GM12878 (cell line): ENCODE data around the gene CDC42BPA. TPM values are rescaled to one million over a fixed set of nuclear protein-coding genes. Genes with fewer than 3 reads are reported as not detected.

Experiments used
- CEBPZ ChIP-seq: fragments of 150-350 bp; IDR thresholded peaks from 2 replicates; pipeline ENCODE4 v1.6.1; 2016; ENCODE audit warnings: low read depth, low read length
- IKZF2 ChIP-seq, 2 experiments: fragments of 450-650 bp; IDR thresholded peaks; 2 replicates each; pipeline ENCODE4 v1.6.1; 2017; ENCODE audit warnings: mild to moderate bottlenecking in 2 of 2, moderate library complexity in 2 of 2
- MLLT1 ChIP-seq: fragments of 450-650 bp; IDR thresholded peaks from 2 replicates; pipeline ENCODE4 v1.6.1; 2016; ENCODE audit warnings: mild to moderate bottlenecking
- RELB ChIP-seq: fragments of 450-650 bp; IDR thresholded peaks from 2 replicates; pipeline ENCODE4 v1.6.1; 2017; ENCODE audit warnings: low read depth, mild to moderate bottlenecking, moderate library complexity
- SPI1 ChIP-seq: IDR thresholded peaks from 2 replicates; pipeline ENCODE4 v1.6.1; 2011; ENCODE audit warnings: low read depth, mild to moderate bottlenecking, low read length, moderate library complexity, borderline replicate concordance; ENCODE audit not compliant: insufficient read depth
- TCF12 ChIP-seq: IDR thresholded peaks from 2 replicates; pipeline ENCODE4 v1.6.1; 2011; ENCODE audit warnings: low read depth, mild to moderate bottlenecking, low read length
- USF1 ChIP-seq: IDR thresholded peaks from 2 replicates; pipeline ENCODE4 v1.6.1; 2011; ENCODE audit warnings: borderline replicate concordance, low read depth, mild to moderate bottlenecking, moderate library complexity, mixed read lengths, low read length; ENCODE audit not compliant: insufficient read depth; ENCODE audit errors: extremely low read length
- ZNF274 ChIP-seq: IDR thresholded peaks from one replicate; pipeline ENCODE4 v1.8.0; 2011; ENCODE audit not compliant: insufficient read length, insufficient read depth
- polyA plus RNA-seq, 11 experiments: library from polyadenylated mRNA; depleted of rRNA in 4 of 11; unstranded in 6 of 11; stranded (reverse) in 5 of 11; fragments of >200 nt; fragmentation: Nextera tagmentation in 4 of 11; fragmentation: Illumina TruSeq in 1 of 11; extraction: Ambion mirVana in 4 of 11; extraction: Trizol in 1 of 11; gene quantifications; 1 replicate in 1 of 11; 2 replicates in 10 of 11; pipeline versions ENCODE4 v1.2.1 to v1.2.3, GENCODE V29; 2011 to 2016; ENCODE audit warnings: inconsistent platforms in 2 of 11, missing spikeins in 2 of 11, low read depth in 1 of 11
- total RNA-seq, 4 experiments: library from RNA; depleted of rRNA in 3 of 4; stranded (reverse); fragments of >200 nt in 3 of 4; fragmentation: Illumina TruSeq in 1 of 4; extraction: Trizol in 1 of 4; gene quantifications; 2 replicates each; pipeline versions ENCODE4 v1.2.1 to v1.2.3, GENCODE V29; 2013 to 2021

Gene CDC42BPA
- total and polyA plus RNA-seq, 10 of the 15 experiments (the other 5 are each of a cell fraction or from before 2014, with no cell fraction given): 0.02 to 0.52 (median 0.10) TPM

- no peak for TF ChIP-seq SPI1
- no peak for TF ChIP-seq RELB
- no peak for TF ChIP-seq MLLT1
- no peak for TF ChIP-seq CEBPZ
- no peak for TF ChIP-seq ZNF274
- no peak for TF ChIP-seq TCF12
- TF ChIP-seq USF1: no peak
- no peak for TF ChIP-seq IKZF2 (IDR thresholded peaks at IDR 0.05)
These were observed 342.7 kb downstream of the CDC42BPA start (continued) for GRCh38 chr1:226975259-226976250.
